Stomach (tissue), 9 donors: ENCODE data around the gene GABRG3. TPM values are rescaled to one million over a fixed set of nuclear protein-coding genes. Genes with fewer than 3 reads are reported as not detected.
A peak's percentile ranks its signal among the peaks of the same experiment; 100 is the strongest.

Experiments used
- DNase-seq, 2 donors: peaks; one replicate each; pipeline versions ENCODE4 v3.0.0 to v3.0.0-alpha.2; 2013 to 2019
- H3K27ac ChIP-seq, 5 donors: fragments of 200-600 bp in 4 of 5; sonication (generic) in 4 of 5; one replicate each; pipeline ENCODE4 v1.5.1; 2013 to 2019; ENCODE audit warnings: mild to moderate bottlenecking in 1 of 5, moderate library complexity in 1 of 5
- H3K27me3 ChIP-seq, 3 donors: fragments of 200-600 bp; sonication (generic); one replicate each; pipeline ENCODE4 v1.5.1; 2017 to 2019; ENCODE audit warnings: mixed run types in 1 of 3
- H3K36me3 ChIP-seq, 4 donors: fragments of 200-600 bp; sonication (generic); 1 replicate in 3 of 4; 2 replicates in 1 of 4; pipeline ENCODE4 v1.5.1; 2016 to 2019
- H3K4me1 ChIP-seq, 4 donors: fragments of 200-600 bp; sonication (generic); one replicate each; pipeline ENCODE4 v1.5.1; 2016 to 2019
- H3K4me3 ChIP-seq, 4 donors: fragments of 200-600 bp; sonication (generic) in 3 of 4; one replicate each; pipeline ENCODE4 v1.5.1; 2016 to 2019; ENCODE audit warnings: mild to moderate bottlenecking in 1 of 4
- H3K9me3 ChIP-seq, 4 donors: fragments of 200-600 bp; sonication (generic); one replicate each; pipeline ENCODE4 v1.5.1; 2016 to 2019
- EP300 ChIP-seq: sonication (generic); formaldehyde crosslinking; IDR thresholded peaks from one replicate; pipeline ENCODE4 v1.6.1; 2017; ENCODE audit warnings: antibody characterized with exemption
- POLR2A ChIP-seq, 4 donors: fragments of 450-650 bp; IDR thresholded peaks; one replicate each; pipeline ENCODE4 v1.6.1; 2016; ENCODE audit warnings: antibody characterized with exemption in 4 of 4, control low read depth in 2 of 4, mild to moderate bottlenecking in 1 of 4, moderate library complexity in 1 of 4
- POLR2AphosphoS5 ChIP-seq, 3 donors: sonication (generic); formaldehyde crosslinking; IDR thresholded peaks; one replicate each; pipeline ENCODE4 v1.6.1; 2016; ENCODE audit warnings: antibody characterized with exemption in 3 of 3
- WGBS, 5 donors: extraction: QIAGEN DNeasy Blood & Tissue Kit in 3 of 5; methylation state at CpG; one replicate each; pipeline versions ENCODE4 v1.1.5 to v1.1.7; 2013 to 2018; 5-methylcytosine and 5-hydroxymethylcytosine counted together
- intact Hi-C: fragments of 100-400 bp; cut with DNase I; formaldehyde crosslinking; loops from one replicate; pipeline ENCODE4 v1.15.1; 2023; ENCODE audit warnings: low total_unique reads
- polyA plus RNA-seq, 3 donors: library from polyadenylated mRNA; stranded (reverse); fragments of 200-250 nt; gene quantifications; one replicate each; pipeline ENCODE4 v1.2.3, GENCODE V29; 2013
- total RNA-seq, 5 donors: library from RNA; depleted of rRNA; stranded (reverse); fragments of >200 nt; gene quantifications; one replicate each; pipeline versions ENCODE4 v1.1.0 to v1.2.3, GENCODE V29; 2014 to 2016
- TF ChIP-seq, protein P1 (sequence below), 7 experiments: fragments of 450-650 bp in 4 of 7; fragments of 200-600 bp in 3 of 7; sonication (generic) in 3 of 7; IDR thresholded peaks; one replicate each; pipeline ENCODE4 v1.5.1; 2016 to 2019; ENCODE audit warnings: antibody characterized with exemption in 7 of 7, control low read depth in 2 of 7, mild to moderate bottlenecking in 1 of 7
- donor health status: healthy with polysubstance abuse.
- donor health status: Bipolar disorder and iron deficiency.
- donor health status: healthy.

Gene GABRG3
- total and polyA plus RNA-seq, 8 donors: 0.37 to 1.5 TPM; not detected in 6

DNA sequence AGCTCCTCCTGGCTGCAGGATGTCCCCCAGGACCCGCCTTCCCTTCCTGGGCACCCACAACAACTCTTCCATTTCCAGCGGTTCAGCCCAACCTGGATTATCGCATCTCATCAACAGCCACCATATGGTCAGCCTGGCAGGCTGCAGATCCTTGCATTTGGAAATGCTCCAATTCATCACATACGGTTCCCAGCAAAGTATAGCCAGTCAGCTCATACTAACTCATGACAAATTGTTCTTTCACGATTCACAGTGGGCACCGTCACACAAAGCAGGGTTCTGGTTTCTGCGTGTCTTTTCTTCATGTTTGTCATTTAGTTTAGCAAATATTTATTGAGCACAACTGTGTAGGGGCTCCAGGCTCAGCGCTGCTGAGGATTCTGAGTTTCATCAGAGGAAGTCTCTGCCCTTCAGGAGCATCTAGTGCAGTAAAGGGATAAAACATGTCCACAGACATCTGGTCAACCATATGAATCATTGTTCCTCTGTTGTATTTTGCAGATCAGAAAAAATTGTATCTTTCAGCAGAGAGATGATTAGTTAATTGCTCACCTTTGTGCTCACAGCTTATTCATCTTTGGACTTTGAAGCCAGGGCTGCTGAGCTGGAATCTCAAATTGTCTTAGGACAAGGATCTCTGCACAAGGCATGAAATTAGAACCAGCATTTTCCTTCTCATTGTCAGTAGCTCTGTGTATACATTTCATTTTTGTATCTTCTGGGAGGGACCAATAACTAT lies 125.1 kb downstream of the GABRG3 start:
- intact Hi-C loops: no loop called here
- peaks cover 0 to 18% (median 0%) of the 10 kb centered on the region in 4 donors for H3K4me1 ChIP-seq
- H3K4me3 ChIP-seq: no peak overlapping the region
- TF ChIP-seq, protein P1, sequence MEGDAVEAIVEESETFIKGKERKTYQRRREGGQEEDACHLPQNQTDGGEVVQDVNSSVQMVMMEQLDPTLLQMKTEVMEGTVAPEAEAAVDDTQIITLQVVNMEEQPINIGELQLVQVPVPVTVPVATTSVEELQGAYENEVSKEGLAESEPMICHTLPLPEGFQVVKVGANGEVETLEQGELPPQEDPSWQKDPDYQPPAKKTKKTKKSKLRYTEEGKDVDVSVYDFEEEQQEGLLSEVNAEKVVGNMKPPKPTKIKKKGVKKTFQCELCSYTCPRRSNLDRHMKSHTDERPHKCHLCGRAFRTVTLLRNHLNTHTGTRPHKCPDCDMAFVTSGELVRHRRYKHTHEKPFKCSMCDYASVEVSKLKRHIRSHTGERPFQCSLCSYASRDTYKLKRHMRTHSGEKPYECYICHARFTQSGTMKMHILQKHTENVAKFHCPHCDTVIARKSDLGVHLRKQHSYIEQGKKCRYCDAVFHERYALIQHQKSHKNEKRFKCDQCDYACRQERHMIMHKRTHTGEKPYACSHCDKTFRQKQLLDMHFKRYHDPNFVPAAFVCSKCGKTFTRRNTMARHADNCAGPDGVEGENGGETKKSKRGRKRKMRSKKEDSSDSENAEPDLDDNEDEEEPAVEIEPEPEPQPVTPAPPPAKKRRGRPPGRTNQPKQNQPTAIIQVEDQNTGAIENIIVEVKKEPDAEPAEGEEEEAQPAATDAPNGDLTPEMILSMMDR (IDR thresholded peaks at IDR 0.05): no peak
- no peak for TF ChIP-seq POLR2AphosphoS5 (IDR thresholded peaks at IDR 0.05)
- no peaks in the 10 kb centered on the region for H3K27me3 ChIP-seq
- no peak overlapping the region for H3K27ac ChIP-seq
- DNase-seq: peak in 1 of 2 donors; percentile 51
- WGBS, 5 donors: 32 to 47% (median 38%) methylated on average over 8 of the region's 8 CpGs
- H3K36me3 ChIP-seq: no peaks in the 10 kb centered on the region
- H3K9me3 ChIP-seq: peaks cover 0 to 8% (median 0%) of the 10 kb centered on the region in 4 donors

DNA sequence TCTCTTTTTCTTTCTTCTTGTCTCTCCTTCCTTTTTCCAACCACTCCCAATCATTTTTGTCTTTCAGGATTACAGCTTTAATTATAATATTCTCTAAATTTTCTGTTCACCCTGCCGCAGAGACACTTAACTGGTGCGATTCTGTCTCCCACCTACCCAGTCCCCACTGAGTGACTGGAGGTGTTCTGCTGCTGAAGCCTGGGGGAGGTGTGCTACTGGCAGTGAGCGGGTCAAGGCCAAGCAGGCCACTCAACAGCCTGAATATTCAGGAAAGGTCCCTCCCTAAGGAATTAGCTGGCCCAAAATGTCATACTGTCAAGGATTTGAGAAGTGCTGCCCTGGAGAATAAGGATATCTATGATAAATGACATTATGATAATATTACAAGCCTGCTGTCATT lies 126.5 kb downstream of the GABRG3 start:
- 82 to 91% (median 89%) methylated on average over 3 of the region's 3 CpGs for WGBS, 5 donors
- H3K4me1 ChIP-seq: peaks cover 0 to 18% (median 0%) of the 10 kb centered on the region in 4 donors
- TF ChIP-seq POLR2AphosphoS5 (IDR thresholded peaks at IDR 0.05): no peak
- no peak for TF ChIP-seq POLR2A (IDR thresholded peaks at IDR 0.05)
- TF ChIP-seq EP300: no peak
- TF ChIP-seq, protein P1 (IDR thresholded peaks at IDR 0.05): no peak
- intact Hi-C loops: no loop called here
- H3K27me3 ChIP-seq: no peaks in the 10 kb centered on the region
- no peak for DNase-seq
- no peak overlapping the region for H3K27ac ChIP-seq
- H3K4me3 ChIP-seq: no peak overlapping the region
- H3K36me3 ChIP-seq: no peaks in the 10 kb centered on the region
- H3K9me3 ChIP-seq: peaks cover 0 to 8% (median 0%) of the 10 kb centered on the region in 4 donors

DNA sequence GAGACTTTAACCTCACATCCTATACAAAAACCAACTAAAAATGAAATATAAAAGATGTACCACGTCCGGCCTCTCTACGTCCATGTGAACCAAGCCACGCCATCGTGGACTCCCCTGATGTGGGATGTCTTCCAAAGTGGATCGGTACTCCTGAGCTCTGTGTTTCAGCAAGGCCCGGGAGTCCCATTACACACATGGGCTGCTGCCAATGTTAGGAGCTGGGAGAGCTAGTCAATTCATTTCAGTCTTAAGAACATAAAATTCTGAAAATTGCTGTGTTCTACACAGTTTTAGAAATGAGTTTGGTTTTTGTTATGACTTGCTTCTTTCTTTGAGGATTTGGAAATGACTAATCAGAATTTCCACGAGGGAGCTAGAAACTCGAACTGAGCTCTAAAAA lies 131.0 kb downstream of the GABRG3 start:
- Histone ChIP-seq H3K4me3 (no peak overlapping the region), H3K27ac (no peak overlapping the region), H3K36me3 (no peaks in the 10 kb centered on the region), H3K9me3 (peaks cover 0 to 6% (median 0%) of the 10 kb centered on the region in 4 donors), H3K27me3 (no peaks in the 10 kb centered on the region), H3K4me1 (no peaks in the 10 kb centered on the region)
- 76 to 86% (median 81%) methylated on average over 9 of the region's 9 CpGs for WGBS, 5 donors
- DNase-seq: no peak
- TF ChIP-seq, protein P1 (IDR thresholded peaks at IDR 0.05): no peak
- TF ChIP-seq POLR2A (IDR thresholded peaks at IDR 0.05): no peak
- TF ChIP-seq POLR2AphosphoS5 (IDR thresholded peaks at IDR 0.05): no peak
- no peak for TF ChIP-seq EP300
- intact Hi-C loops: no loop called here

DNA sequence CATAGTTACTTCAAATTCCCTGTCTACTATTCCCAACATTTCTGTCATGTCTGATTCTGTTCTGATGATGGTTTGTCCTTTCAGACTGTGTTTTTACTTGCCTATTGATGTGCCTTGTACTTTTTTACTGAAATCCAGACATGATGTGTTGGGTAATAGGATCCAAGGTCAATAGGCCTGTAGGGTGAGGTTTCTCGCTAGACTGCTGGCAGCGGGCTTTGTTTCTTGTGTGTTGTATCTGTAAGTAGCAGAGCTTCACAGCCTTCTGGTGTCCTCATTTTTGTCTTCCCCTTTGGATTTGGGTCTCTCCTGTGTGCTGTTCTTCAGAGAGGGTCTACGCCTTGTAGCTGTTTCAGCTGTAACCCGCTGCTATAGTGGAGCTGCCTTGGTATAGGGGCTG lies 140.3 kb downstream of the GABRG3 start:
- H3K4me3 ChIP-seq: no peak overlapping the region
- intact Hi-C loops: no loop called here
- 91 to 96% (median 94%) methylated on average over 4 of the region's 4 CpGs for WGBS, 5 donors
- no peaks in the 10 kb centered on the region for H3K27me3 ChIP-seq
- H3K27ac ChIP-seq: no peak overlapping the region
- peaks cover 0 to 5% (median 2%) of the 10 kb centered on the region in 4 donors for H3K9me3 ChIP-seq
- no peaks in the 10 kb centered on the region for H3K4me1 ChIP-seq
- DNase-seq: no peak
- H3K36me3 ChIP-seq: no peaks in the 10 kb centered on the region
- TF ChIP-seq POLR2AphosphoS5 (IDR thresholded peaks at IDR 0.05) (no peak), POLR2A (IDR thresholded peaks at IDR 0.05) (no peak), EP300 (no peak)

DNA sequence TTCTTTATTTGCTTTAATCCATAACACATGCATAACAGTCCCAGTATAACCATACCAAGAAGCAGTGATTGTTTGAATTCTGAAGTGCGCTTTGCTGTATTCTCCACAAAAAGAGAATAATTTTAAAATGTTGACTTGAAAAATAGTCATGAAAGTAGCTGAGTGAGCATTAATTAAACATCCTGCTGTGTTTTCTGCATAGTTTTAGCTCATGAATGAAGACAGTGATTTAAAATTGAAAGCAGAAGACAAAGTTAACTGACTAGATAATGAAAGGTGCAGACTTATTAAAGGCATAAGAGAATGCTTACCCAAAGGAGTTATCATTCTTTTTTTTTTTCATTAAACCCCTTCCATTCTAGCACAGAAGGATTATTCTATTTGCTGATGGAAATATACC lies 143.5 kb downstream of the GABRG3 start:
- no peak overlapping the region for H3K27ac ChIP-seq
- TF ChIP-seq, protein P1 (IDR thresholded peaks at IDR 0.05): no peak
- no peak overlapping the region for H3K4me3 ChIP-seq
- DNase-seq: no peak
- intact Hi-C loops: no loop called here
- no peaks in the 10 kb centered on the region for H3K27me3 ChIP-seq
- H3K36me3 ChIP-seq: no peaks in the 10 kb centered on the region
- WGBS, 5 donors: 89 to 98% (median 94%) methylated on average over 1 of the region's 1 CpG
- no peaks in the 10 kb centered on the region for H3K4me1 ChIP-seq
- H3K9me3 ChIP-seq: peaks cover 0 to 14% (median 7%) of the 10 kb centered on the region in 4 donors
